Loucy (cell line): Measurements from ENCODE around the gene HLF.

Source experiments
- H2AFZ ChIP-seq: fragments of 200-600 bp; sonication (generic); 2 replicates; pipeline ENCODE4 v1.6.0; 2016; ENCODE audit warnings: antibody characterized with exemption, mild to moderate bottlenecking, low read length, moderate library complexity
- H3F3A ChIP-seq: fragments of 200-600 bp; 2 replicates; pipeline ENCODE4 v1.6.0; 2016; ENCODE audit warnings: antibody characterized with exemption, low read depth, mild to moderate bottlenecking
- H3K27me3 ChIP-seq: fragments of 200-600 bp; sonication (generic); 2 replicates; pipeline ENCODE4 v1.6.1; 2014; ENCODE audit warnings: low read length, mild to moderate bottlenecking; ENCODE audit not compliant: insufficient read depth, poor library complexity, severe bottlenecking
- H3K36me3 ChIP-seq: fragments of 200-600 bp; sonication (generic); 2 replicates; pipeline ENCODE4 v1.6.1; 2016; ENCODE audit warnings: low read length; ENCODE audit not compliant: insufficient read depth
- H3K4me1 ChIP-seq: fragments of 200-600 bp; sonication (generic); 2 replicates; pipeline ENCODE4 v1.5.1; 2014; ENCODE audit warnings: low read length, mild to moderate bottlenecking; ENCODE audit not compliant: insufficient read depth, poor library complexity, severe bottlenecking
- H3K4me2 ChIP-seq: fragments of 200-600 bp; sonication (generic); 2 replicates; pipeline ENCODE4 v1.6.0; 2014; ENCODE audit warnings: antibody characterized with exemption, low read length, low read depth, mild to moderate bottlenecking; ENCODE audit not compliant: poor library complexity, severe bottlenecking
- H3K4me3 ChIP-seq: fragments of 200-600 bp; sonication (generic); 2 replicates; pipeline ENCODE4 v1.5.1; 2014; ENCODE audit warnings: low read length, mild to moderate bottlenecking, mixed read lengths; ENCODE audit not compliant: poor library complexity, severe bottlenecking
- H3K79me2 ChIP-seq: fragments of 200-600 bp; sonication (generic); 2 replicates; pipeline ENCODE4 v1.6.1; 2014; ENCODE audit warnings: low read length; ENCODE audit not compliant: insufficient read depth
- H3K9ac ChIP-seq: fragments of 200-600 bp; sonication (generic); 2 replicates; pipeline ENCODE4 v1.6.0; 2014; ENCODE audit warnings: mild to moderate bottlenecking, low read depth, low read length, moderate library complexity; ENCODE audit not compliant: poor library complexity, severe bottlenecking
- H3K9me2 ChIP-seq: fragments of 200-600 bp; sonication (generic); replicated peaks from 2 replicates; pipeline ENCODE4 v1.6.1; 2016; ENCODE audit warnings: low read depth, low read length, mixed read lengths
- H3K9me3 ChIP-seq: fragments of 200-600 bp; sonication (generic); 2 replicates; pipeline ENCODE4 v1.6.1; 2014; ENCODE audit warnings: mild to moderate bottlenecking, antibody characterized with exemption, low read length, low read depth; ENCODE audit not compliant: insufficient read depth
- H4K20me1 ChIP-seq: fragments of 200-600 bp; sonication (generic); 2 replicates; pipeline ENCODE4 v1.6.0; 2014; ENCODE audit warnings: antibody characterized with exemption, low read length, mild to moderate bottlenecking; ENCODE audit not compliant: insufficient read depth, poor library complexity, severe bottlenecking
- EZH2phosphoT487 ChIP-seq: fragments of 200-600 bp; IDR thresholded peaks from 2 replicates; pipeline ENCODE4 v1.6.1; 2018; ENCODE audit warnings: antibody characterized with exemption, mild to moderate bottlenecking, moderate library complexity, borderline replicate concordance
- TF ChIP-seq, protein P1 (sequence below): fragments of 200-600 bp; sonication (generic); conservative IDR thresholded peaks from 2 replicates; pipeline ENCODE4 v1.5.1; 2014; ENCODE audit warnings: mild to moderate bottlenecking, antibody characterized with exemption, low read length

Gene HLF

DNA sequence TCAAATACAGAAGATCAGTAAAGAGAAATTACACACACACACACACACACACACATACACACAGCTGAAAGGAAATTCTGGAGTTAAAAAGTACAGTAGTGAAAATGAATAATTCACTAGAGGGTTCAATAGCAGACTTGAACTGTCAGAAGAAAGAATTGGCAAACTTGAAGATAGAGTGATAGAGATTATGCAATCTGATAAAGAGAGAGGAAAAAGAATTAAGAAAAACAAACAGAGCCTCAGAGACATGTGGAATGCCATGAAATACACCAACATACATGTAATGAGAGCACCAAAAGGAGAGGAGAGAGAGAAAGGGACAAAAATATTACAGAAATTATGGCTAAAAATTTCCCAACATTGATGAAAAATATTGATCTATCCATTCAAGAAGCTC, 96.2 kb downstream of the HLF start:
- H3K9me2 ChIP-seq, result no peaks in the 10 kb centered on the region
- H3K9me3 ChIP-seq, result 0 out of 2 replicates have a peak, but pooled peaks cover 6% of the 10 kb centered on the region
- no peak overlapping the region for H3K9ac ChIP-seq
- H3K4me3 ChIP-seq, result no peak overlapping the region
- TF ChIP-seq, protein P1, sequence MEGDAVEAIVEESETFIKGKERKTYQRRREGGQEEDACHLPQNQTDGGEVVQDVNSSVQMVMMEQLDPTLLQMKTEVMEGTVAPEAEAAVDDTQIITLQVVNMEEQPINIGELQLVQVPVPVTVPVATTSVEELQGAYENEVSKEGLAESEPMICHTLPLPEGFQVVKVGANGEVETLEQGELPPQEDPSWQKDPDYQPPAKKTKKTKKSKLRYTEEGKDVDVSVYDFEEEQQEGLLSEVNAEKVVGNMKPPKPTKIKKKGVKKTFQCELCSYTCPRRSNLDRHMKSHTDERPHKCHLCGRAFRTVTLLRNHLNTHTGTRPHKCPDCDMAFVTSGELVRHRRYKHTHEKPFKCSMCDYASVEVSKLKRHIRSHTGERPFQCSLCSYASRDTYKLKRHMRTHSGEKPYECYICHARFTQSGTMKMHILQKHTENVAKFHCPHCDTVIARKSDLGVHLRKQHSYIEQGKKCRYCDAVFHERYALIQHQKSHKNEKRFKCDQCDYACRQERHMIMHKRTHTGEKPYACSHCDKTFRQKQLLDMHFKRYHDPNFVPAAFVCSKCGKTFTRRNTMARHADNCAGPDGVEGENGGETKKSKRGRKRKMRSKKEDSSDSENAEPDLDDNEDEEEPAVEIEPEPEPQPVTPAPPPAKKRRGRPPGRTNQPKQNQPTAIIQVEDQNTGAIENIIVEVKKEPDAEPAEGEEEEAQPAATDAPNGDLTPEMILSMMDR, result no peak
- TF ChIP-seq EZH2phosphoT487, result no peak
- H3K79me2 ChIP-seq, result no peaks in the 10 kb centered on the region
- H3F3A ChIP-seq, result no peaks in the 10 kb centered on the region
- no peaks in the 10 kb centered on the region for H3K36me3 ChIP-seq
- no peak overlapping the region for H2AFZ ChIP-seq
- no peaks in the 10 kb centered on the region for H3K27me3 ChIP-seq
- H4K20me1 ChIP-seq, result no peaks in the 10 kb centered on the region
- H3K4me1 ChIP-seq, result no peaks in the 10 kb centered on the region
- no peak overlapping the region for H3K4me2 ChIP-seq

DNA sequence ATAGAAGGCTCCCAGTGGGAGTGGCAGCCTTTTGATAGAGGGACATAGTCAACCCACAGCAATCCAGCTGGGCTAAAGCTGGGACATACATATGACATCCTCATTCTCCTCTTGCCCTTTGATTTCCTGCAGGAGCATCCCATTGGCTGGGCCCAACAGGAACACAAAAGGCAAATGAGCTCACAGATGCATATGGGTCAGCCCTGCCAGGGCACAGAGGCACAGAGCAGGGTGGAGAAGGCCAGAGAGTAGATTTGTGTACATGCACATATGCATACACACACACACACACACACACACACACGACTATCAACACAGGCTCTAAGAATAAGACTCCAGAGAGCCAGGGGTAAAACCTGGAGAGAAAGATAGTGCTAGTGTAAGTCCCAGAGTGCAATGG, 98.3 kb downstream of the HLF start:
- no peaks in the 10 kb centered on the region for H3K36me3 ChIP-seq
- H3K79me2 ChIP-seq, result no peaks in the 10 kb centered on the region
- H3K27me3 ChIP-seq, result no peaks in the 10 kb centered on the region
- no peak overlapping the region for H3K9ac ChIP-seq
- H3K9me2 ChIP-seq, result no peaks in the 10 kb centered on the region
- no peak overlapping the region for H2AFZ ChIP-seq
- H3F3A ChIP-seq, result no peaks in the 10 kb centered on the region
- TF ChIP-seq, protein P1, result no peak
- TF ChIP-seq EZH2phosphoT487, result no peak
- H3K9me3 ChIP-seq, result 0 out of 2 replicates have a peak, but pooled peaks cover 6% of the 10 kb centered on the region
- no peaks in the 10 kb centered on the region for H4K20me1 ChIP-seq
- H3K4me3 ChIP-seq, result no peak overlapping the region
- H3K4me2 ChIP-seq, result no peak overlapping the region
- no peaks in the 10 kb centered on the region for H3K4me1 ChIP-seq

DNA sequence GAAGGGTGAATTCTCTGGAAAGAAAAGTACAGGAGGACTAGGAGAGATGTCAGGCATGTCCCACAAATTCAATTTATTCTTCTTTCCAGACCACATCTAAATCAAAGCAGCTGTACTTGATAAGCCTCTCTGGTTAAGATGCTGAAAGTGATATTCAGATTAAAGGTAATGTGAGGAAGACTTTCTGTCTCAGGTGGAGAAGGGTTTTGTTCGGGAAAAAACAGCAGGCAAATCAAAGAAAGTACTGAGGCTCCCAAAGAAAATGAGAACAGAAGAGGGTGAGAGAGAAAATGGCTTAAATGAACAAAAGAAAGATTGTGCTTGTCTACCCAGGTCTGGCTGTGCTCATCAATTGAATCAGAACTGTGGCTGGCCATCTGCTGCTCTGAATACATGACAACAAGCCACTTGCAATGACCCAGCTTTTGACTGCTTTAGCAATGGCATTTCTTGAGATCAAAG, 101.3 kb downstream of the HLF start:
- Histone ChIP-seq H2AFZ (no peak overlapping the region), H3K79me2 (no peaks in the 10 kb centered on the region), H3K4me3 (no peak overlapping the region), H3K9ac (no peak overlapping the region), H3K9me3 (peaks cover 6% of the 10 kb centered on the region; the same call in 1 of the 2 replicates), H3K27me3 (no peaks in the 10 kb centered on the region), H3K9me2 (no peaks in the 10 kb centered on the region), H3K4me2 (no peak overlapping the region), H3K4me1 (no peaks in the 10 kb centered on the region), H4K20me1 (no peaks in the 10 kb centered on the region), H3K36me3 (no peaks in the 10 kb centered on the region), H3F3A (no peaks in the 10 kb centered on the region)
- TF ChIP-seq, protein P1, result no peak
- TF ChIP-seq EZH2phosphoT487, result no peak
